Hepatocyte (in vitro differentiated cells): ENCODE measurements around the gene SNX9. TPM values are rescaled to one million over a fixed set of nuclear protein-coding genes. Genes with fewer than 3 reads are reported as not detected.
A peak's percentile ranks its signal among the peaks of the same experiment; 100 is the strongest.
"Not testable (repeated sequence)": the region's sequence is repeated elsewhere in the genome, so short reads cannot be mapped to it uniquely, and the experiment has no call there.

Experiments
- DNase-seq: peaks from one replicate; pipeline ENCODE4 v3.0.0-alpha.2; 2016; ENCODE audit warnings: low spot score
- H2AFZ ChIP-seq: fragments of 200-600 bp; sonication (generic); 2 replicates; pipeline ENCODE4 v1.6.0; 2016; ENCODE audit warnings: antibody characterized with exemption, mild to moderate bottlenecking
- H3K27ac ChIP-seq: fragments of 200-600 bp; sonication (generic); 2 replicates; pipeline ENCODE4 v1.5.1; 2016; ENCODE audit warnings: mild to moderate bottlenecking
- H3K27me3 ChIP-seq: fragments of 200-600 bp; sonication (generic); 2 replicates; pipeline ENCODE4 v1.6.1; 2016
- H3K36me3 ChIP-seq: fragments of 200-600 bp; sonication (generic); replicated peaks from 2 replicates; pipeline ENCODE4 v1.5.1; 2016; ENCODE audit warnings: low read depth; ENCODE audit not compliant: insufficient read depth
- H3K4me1 ChIP-seq: fragments of 200-600 bp; sonication (generic); 2 replicates; pipeline ENCODE4 v1.5.1; 2016; ENCODE audit warnings: mild to moderate bottlenecking, moderate library complexity; ENCODE audit not compliant: insufficient read depth
- H3K4me2 ChIP-seq: fragments of 200-600 bp; sonication (generic); 2 replicates; pipeline ENCODE4 v1.6.0; 2016
- H3K4me3 ChIP-seq: fragments of 200-600 bp; sonication (generic); 2 replicates; pipeline ENCODE4 v1.5.1; 2016; ENCODE audit warnings: mild to moderate bottlenecking
- H3K79me2 ChIP-seq: fragments of 200-600 bp; sonication (generic); 2 replicates; pipeline ENCODE4 v1.6.0; 2017; ENCODE audit warnings: mild to moderate bottlenecking
- H3K9me2 ChIP-seq: fragments of 200-600 bp; sonication (generic); replicated peaks from 2 replicates; pipeline ENCODE4 v1.6.0; 2017; ENCODE audit warnings: mild to moderate bottlenecking; ENCODE audit not compliant: insufficient read depth
- H3K9me3 ChIP-seq: fragments of 200-600 bp; sonication (generic); 2 replicates; pipeline ENCODE4 v1.5.1; 2016; ENCODE audit warnings: low read depth, mild to moderate bottlenecking
- H4K20me1 ChIP-seq: fragments of 200-600 bp; sonication (generic); 2 replicates; pipeline ENCODE4 v1.6.0; 2016; ENCODE audit warnings: mild to moderate bottlenecking; ENCODE audit not compliant: insufficient read depth, poor library complexity, severe bottlenecking
- CTCF ChIP-seq: fragments of 200-600 bp; sonication (generic); IDR thresholded peaks from 2 replicates; pipeline ENCODE4 v1.5.1; 2016; ENCODE audit warnings: antibody characterized with exemption, mild to moderate bottlenecking; ENCODE audit not compliant: poor library complexity
- EZH2 ChIP-seq: fragments of 200-600 bp; sonication (generic); IDR thresholded peaks from 2 replicates; pipeline ENCODE4 v1.6.1; 2016; ENCODE audit warnings: antibody characterized with exemption, mild to moderate bottlenecking, borderline replicate concordance
- EZH2phosphoT487 ChIP-seq: fragments of 200-600 bp; sonication (generic); IDR thresholded peaks from one replicate; pipeline ENCODE4 v1.6.1; 2018; ENCODE audit warnings: antibody characterized with exemption, mild to moderate bottlenecking, low read depth, moderate library complexity; ENCODE audit not compliant: unreplicated experiment, severe bottlenecking
- WGBS: methylation state at CpG from one replicate; pipeline ENCODE4 v1.1.6; 2016; ENCODE audit warnings: low lambda C conversion rate; ENCODE audit errors: missing lambda C conversion rate; 5-methylcytosine and 5-hydroxymethylcytosine counted together
- polyA plus RNA-seq: library from polyadenylated mRNA; unstranded; fragments of >200 nt; fragmentation: Nextera tagmentation; extraction: Ambion mirVana; gene quantifications from 2 replicates; pipeline ENCODE4 v1.2.1, GENCODE V29; 2016
- total RNA-seq: library from RNA; depleted of rRNA; stranded (reverse); fragments of >200 nt; gene quantifications from 2 replicates; pipeline ENCODE4 v1.2.3, GENCODE V29; 2014

SNX9 gene
- total and polyA plus RNA-seq, 2 experiments from 2014 or later, result 34.1 to 34.7 TPM

- Histone ChIP-seq H3K79me2 (no peaks in the 10 kb centered on the region), H3K27me3 (no peaks in the 10 kb centered on the region), H3K4me1 (no peaks in the 10 kb centered on the region), H3K36me3 (no peaks in the 10 kb centered on the region), H3K4me3 (no peak overlapping the region), H3K4me2 (no peak overlapping the region), H3K9me2 (no peaks in the 10 kb centered on the region), H3K9me3 (no peaks in the 10 kb centered on the region), H2AFZ (no peak overlapping the region), H3K27ac (no peak overlapping the region), H4K20me1 (no peaks in the 10 kb centered on the region)
- WGBS, result 90% methylated on average over 14 of the region's 14 CpGs
- DNase-seq, result no peak
- TF ChIP-seq EZH2phosphoT487, result no peak
Observed at GRCh38 chr6:157944983-157945931, 122.2 kb downstream of the SNX9 start.

GRCh38 chr6:157946053-157946617 is 123.1 kb downstream of the SNX9 start:
- 98% methylated on average over 6 of the region's 6 CpGs for WGBS
- H3K4me1 ChIP-seq, result no peaks in the 10 kb centered on the region
- H3K79me2 ChIP-seq, result no peaks in the 10 kb centered on the region
- no peak for TF ChIP-seq CTCF
- no peak for TF ChIP-seq EZH2
- TF ChIP-seq EZH2phosphoT487, result no peak
- no peak overlapping the region for H3K4me2 ChIP-seq
- no peak overlapping the region for H3K27ac ChIP-seq
- H2AFZ ChIP-seq, result no peak overlapping the region
- H3K9me3 ChIP-seq, result no peaks in the 10 kb centered on the region
- no peaks in the 10 kb centered on the region for H3K27me3 ChIP-seq
- H3K4me3 ChIP-seq, result no peak overlapping the region
- DNase-seq, result no peak
- no peaks in the 10 kb centered on the region for H3K9me2 ChIP-seq
- H4K20me1 ChIP-seq, result no peaks in the 10 kb centered on the region
- H3K36me3 ChIP-seq, result no peaks in the 10 kb centered on the region

GRCh38 chr6:157946865-157947532 is 124.0 kb downstream of the SNX9 start:
- TF ChIP-seq EZH2phosphoT487, result no peak
- TF ChIP-seq EZH2, result no peak
- peak; percentile 43 for TF ChIP-seq CTCF
- no peak for DNase-seq
- Histone ChIP-seq H3K79me2 (no peaks in the 10 kb centered on the region), H3K4me2 (no peak overlapping the region), H3K9me2 (no peaks in the 10 kb centered on the region), H3K36me3 (no peaks in the 10 kb centered on the region), H2AFZ (no peak overlapping the region), H3K27me3 (no peaks in the 10 kb centered on the region), H3K27ac (no peak overlapping the region), H4K20me1 (no peaks in the 10 kb centered on the region), H3K4me3 (no peak overlapping the region), H3K4me1 (peaks cover 6% of the 10 kb centered on the region), H3K9me3 (no peaks in the 10 kb centered on the region)
- WGBS, result 85% methylated on average over 5 of the region's 5 CpGs

GRCh38 chr6:157950899-157951298 is 127.9 kb downstream of the SNX9 start:
- not testable (repeated sequence) for H3K4me3 ChIP-seq, H2AFZ ChIP-seq, DNase-seq, H3K9me2 ChIP-seq, H3K79me2 ChIP-seq, H3K36me3 ChIP-seq, H3K27me3 ChIP-seq, H4K20me1 ChIP-seq, H3K9me3 ChIP-seq, H3K4me2 ChIP-seq
- Histone ChIP-seq H3K27ac (peak overlapping the region; percentile 100), H3K4me1 (peaks cover 27% of the 10 kb centered on the region)
- 86% methylated on average over 1 of the region's 1 CpG for WGBS
